ENCODE results near the gene STXBP5.

The STXBP5 gene

GRCh38 chr6:147204060-147204785 lies at the start of gene STXBP5:
Gene STXBP5 (plus strand): TSS chr6:147204417. CDS start chr6:147204533, 116 bp downstream.
- DNase-seq (ENCODE audit: low spot score), result peak; percentile 53

- DNase-seq (ENCODE audit: low spot score), result peak; percentile 37
Observed at GRCh38 chr6:147154454-147154853, 49.8 kb upstream of the STXBP5 start.

- no peak for DNase-seq (ENCODE audit: low spot score)
Observed at GRCh38 chr6:147156218-147156617, 48.0 kb upstream of the STXBP5 start.

- DNase-seq (ENCODE audit: low spot score), result no peak
Observed at GRCh38 chr6:147156799-147157382, 47.3 kb upstream of the STXBP5 start.

- DNase-seq (ENCODE audit: low spot score), result no peak
Observed at GRCh38 chr6:147157930-147158329, 46.3 kb upstream of the STXBP5 start.

- no peak for DNase-seq (ENCODE audit: low spot score)
Observed at GRCh38 chr6:147158881-147159280, 45.3 kb upstream of the STXBP5 start.

GRCh38 chr6:147159536-147160374 lies 44.5 kb upstream of the STXBP5 start:
- no peak for DNase-seq (ENCODE audit: low spot score)

- DNase-seq (ENCODE audit: low spot score), result no peak
Observed at GRCh38 chr6:147160593-147160992, 43.6 kb upstream of the STXBP5 start.

GRCh38 chr6:147161253-147161973 lies 42.8 kb upstream of the STXBP5 start:
- no peak for DNase-seq (ENCODE audit: low spot score)

- DNase-seq (ENCODE audit: low spot score), result no peak
Observed at GRCh38 chr6:147161974-147162495, 42.2 kb upstream of the STXBP5 start.

- DNase-seq (ENCODE audit: low spot score), result no peak
Observed at GRCh38 chr6:147164761-147165160, 39.5 kb upstream of the STXBP5 start.

- DNase-seq (ENCODE audit: low spot score), result no peak
Observed at GRCh38 chr6:147166360-147166944, 37.8 kb upstream of the STXBP5 start.

GRCh38 chr6:147166992-147167391 lies 37.2 kb upstream of the STXBP5 start:
- no peak for DNase-seq (ENCODE audit: low spot score)

GRCh38 chr6:147167576-147168461 lies 36.4 kb upstream of the STXBP5 start:
- DNase-seq (ENCODE audit: low spot score), result no peak

- no peak for DNase-seq (ENCODE audit: low spot score)
Observed at GRCh38 chr6:147169529-147169928, 34.7 kb upstream of the STXBP5 start.

- DNase-seq (ENCODE audit: low spot score), result peak; percentile 84
Observed at GRCh38 chr6:147170269-147170668, 33.9 kb upstream of the STXBP5 start.

- no peak for DNase-seq (ENCODE audit: low spot score)
Observed at GRCh38 chr6:147173140-147173539, 31.1 kb upstream of the STXBP5 start.

- no peak for DNase-seq (ENCODE audit: low spot score)
Observed at GRCh38 chr6:147173675-147174308, 30.4 kb upstream of the STXBP5 start.

- DNase-seq (ENCODE audit: low spot score), result no peak
Observed at GRCh38 chr6:147176795-147177194, 27.4 kb upstream of the STXBP5 start.

GRCh38 chr6:147177286-147177685 lies 26.9 kb upstream of the STXBP5 start:
- DNase-seq (ENCODE audit: low spot score), result no peak
